Right lobe of liver (tissue), 6 donors: ENCODE measurements around the gene SLC6A18. TPM values are rescaled to one million over a fixed set of nuclear protein-coding genes. Genes with fewer than 3 reads are reported as not detected.
"Not testable (repeated sequence)": the region's sequence is repeated elsewhere in the genome, so short reads cannot be mapped to it uniquely, and the experiment has no call there.

Experiments used
- ATAC-seq, 4 donors: fragments of 200-7000 bp; cut with Tn5 transposase; one replicate each; pipeline ENCODE4 v1.9.1; 2020; ENCODE audit warnings: mild to moderate bottlenecking in 4 of 4, moderate library complexity in 4 of 4
- DNase-seq, 3 donors: peaks; one replicate each; pipeline ENCODE4 v3.0.0-alpha.2; 2020
- H3K27ac ChIP-seq, 3 donors: fragments of 200-600 bp; one replicate each; pipeline ENCODE4 v1.8.0; 2022
- H3K27me3 ChIP-seq, 2 donors: fragments of 200-600 bp; one replicate each; pipeline ENCODE4 v1.8.0; 2022
- H3K36me3 ChIP-seq, 4 donors: fragments of 200-600 bp; sonication (generic) in 1 of 4; one replicate each; pipeline versions ENCODE4 v1.5.1 to v1.8.0; 2017 to 2022; ENCODE audit warnings: control low read depth in 1 of 4
- H3K4me1 ChIP-seq, 4 donors: fragments of 200-600 bp; sonication (generic) in 1 of 4; one replicate each; pipeline versions ENCODE4 v1.5.1 to v1.8.0; 2017 to 2022; ENCODE audit warnings: control low read depth in 1 of 4
- H3K4me3 ChIP-seq, 3 donors: fragments of 200-600 bp; one replicate each; pipeline ENCODE4 v1.8.0; 2022
- H3K9me3 ChIP-seq, 4 donors: fragments of 200-600 bp; sonication (generic) in 1 of 4; one replicate each; pipeline versions ENCODE4 v1.5.1 to v1.8.0; 2017 to 2022; ENCODE audit warnings: control low read depth in 1 of 4
- POLR2A ChIP-seq: fragments of 450-650 bp; IDR thresholded peaks from one replicate; pipeline ENCODE4 v1.6.1; 2017; ENCODE audit warnings: antibody characterized with exemption, mild to moderate bottlenecking
- WGBS: methylation state at CpG from one replicate; pipeline ENCODE4 v1.1.6; 2018; ENCODE audit warnings: low coverage, low lambda C conversion rate; ENCODE audit not compliant: insufficient coverage; ENCODE audit errors: missing lambda C conversion rate; 5-methylcytosine and 5-hydroxymethylcytosine counted together
- intact Hi-C, 2 donors: fragments of 100-400 bp; cut with DNase I; formaldehyde crosslinking; loops; one replicate each; pipeline versions ENCODE4 v1.11.2 to v1.14.1; 2022
- total RNA-seq, 6 experiments: library from RNA; depleted of rRNA in 2 of 6; stranded (reverse); fragments of >200 nt in 2 of 6; fragmentation: NEBNext Ultra II Directional in 3 of 6; extraction: Animal tissue kit (Norgen Biotek cat#: 25700) in 3 of 6; gene quantifications; one replicate each; pipeline versions ENCODE4 v1.1.0 to v1.2.4, GENCODE V29; 2016 to 2023
- TF ChIP-seq, protein P1 (sequence below), 4 donors: fragments of 200-600 bp in 3 of 4; fragments of 450-650 bp in 1 of 4; IDR thresholded peaks; one replicate each; pipeline versions ENCODE4 v1.5.1 to v1.8.0; 2016 to 2022; ENCODE audit warnings: antibody characterized with exemption in 4 of 4, mild to moderate bottlenecking in 2 of 4
- donor health status: DM: no; HTN: yes; CAD: no.
- donor health status: DM: no; HTN: no; CAD: no.
- donor health status: DM: no; HTN: no; CAD: no.
- donor health status: DM: no; HTN: yes; CAD: no.
- donor health status: DM: no; HTN: yes; CAD: no.

The SLC6A18 gene
- total RNA-seq, 6 experiments from 2014 or later, result not detected

DNA sequence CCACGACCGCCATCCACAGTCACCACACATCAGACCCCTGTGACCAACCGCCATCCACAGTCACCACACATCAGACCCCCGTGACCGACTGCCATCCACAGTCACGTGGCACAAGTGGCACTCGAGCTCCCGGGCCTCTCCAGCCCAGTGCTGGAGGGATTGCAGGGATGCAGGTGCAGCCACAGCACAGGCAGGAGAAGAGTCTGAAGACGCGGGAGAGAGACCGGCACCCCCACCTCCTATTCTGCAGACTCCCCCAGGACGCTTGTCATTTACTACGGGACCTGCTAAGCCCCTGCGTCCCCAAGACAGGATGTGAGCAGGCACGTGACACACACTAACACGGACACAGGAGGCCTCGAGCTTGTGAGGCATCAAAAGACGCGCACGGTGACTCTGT lies 48.6 kb downstream of the SLC6A18 start:
- no peaks in the 10 kb centered on the region for H3K9me3 ChIP-seq
- intact Hi-C loops, result no loop called here
- no peak for ATAC-seq
- H3K36me3 ChIP-seq, result no peaks in the 10 kb centered on the region
- H3K27ac ChIP-seq, result no peak overlapping the region
- 100% methylated on average over 2 of the region's 20 CpGs for WGBS
- no peak for DNase-seq
- no peaks in the 10 kb centered on the region for H3K4me1 ChIP-seq
- TF ChIP-seq, protein P1, sequence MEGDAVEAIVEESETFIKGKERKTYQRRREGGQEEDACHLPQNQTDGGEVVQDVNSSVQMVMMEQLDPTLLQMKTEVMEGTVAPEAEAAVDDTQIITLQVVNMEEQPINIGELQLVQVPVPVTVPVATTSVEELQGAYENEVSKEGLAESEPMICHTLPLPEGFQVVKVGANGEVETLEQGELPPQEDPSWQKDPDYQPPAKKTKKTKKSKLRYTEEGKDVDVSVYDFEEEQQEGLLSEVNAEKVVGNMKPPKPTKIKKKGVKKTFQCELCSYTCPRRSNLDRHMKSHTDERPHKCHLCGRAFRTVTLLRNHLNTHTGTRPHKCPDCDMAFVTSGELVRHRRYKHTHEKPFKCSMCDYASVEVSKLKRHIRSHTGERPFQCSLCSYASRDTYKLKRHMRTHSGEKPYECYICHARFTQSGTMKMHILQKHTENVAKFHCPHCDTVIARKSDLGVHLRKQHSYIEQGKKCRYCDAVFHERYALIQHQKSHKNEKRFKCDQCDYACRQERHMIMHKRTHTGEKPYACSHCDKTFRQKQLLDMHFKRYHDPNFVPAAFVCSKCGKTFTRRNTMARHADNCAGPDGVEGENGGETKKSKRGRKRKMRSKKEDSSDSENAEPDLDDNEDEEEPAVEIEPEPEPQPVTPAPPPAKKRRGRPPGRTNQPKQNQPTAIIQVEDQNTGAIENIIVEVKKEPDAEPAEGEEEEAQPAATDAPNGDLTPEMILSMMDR (IDR thresholded peaks at IDR 0.05), result no peak
- TF ChIP-seq POLR2A, result no peak
- H3K27me3 ChIP-seq, result no peaks in the 10 kb centered on the region
- H3K4me3 ChIP-seq, result no peak overlapping the region

DNA sequence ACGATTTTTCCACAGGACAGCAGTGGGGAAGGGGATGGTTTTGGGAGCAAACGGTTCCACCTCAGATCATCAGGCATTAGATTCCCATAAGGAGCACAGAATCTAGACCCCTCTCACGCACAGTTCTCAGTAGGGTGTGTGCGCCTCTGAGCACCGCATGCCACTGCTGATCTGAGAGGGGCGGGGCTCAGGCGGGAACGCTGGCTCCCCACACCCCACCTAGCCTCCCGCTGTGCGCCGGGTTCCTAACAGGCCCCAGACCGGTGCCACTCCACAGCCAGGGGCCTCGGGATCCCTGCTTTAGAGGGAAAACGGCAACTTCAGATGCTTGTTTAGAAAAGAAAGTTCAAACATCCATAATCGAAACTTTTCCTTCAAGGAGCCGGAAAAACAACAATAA lies 49.3 kb downstream of the SLC6A18 start:
- Histone ChIP-seq H3K36me3 (no peaks in the 10 kb centered on the region), H3K4me1 (no peaks in the 10 kb centered on the region), H3K9me3 (no peaks in the 10 kb centered on the region), H3K27me3 (no peaks in the 10 kb centered on the region), H3K27ac (no peak overlapping the region), H3K4me3 (no peak overlapping the region)
- 58% methylated on average over 5 of the region's 16 CpGs for WGBS
- TF ChIP-seq, protein P1 (IDR thresholded peaks at IDR 0.05), result no peak
- intact Hi-C loops, result no loop called here
- ATAC-seq (no peak), DNase-seq (no peak)

DNA sequence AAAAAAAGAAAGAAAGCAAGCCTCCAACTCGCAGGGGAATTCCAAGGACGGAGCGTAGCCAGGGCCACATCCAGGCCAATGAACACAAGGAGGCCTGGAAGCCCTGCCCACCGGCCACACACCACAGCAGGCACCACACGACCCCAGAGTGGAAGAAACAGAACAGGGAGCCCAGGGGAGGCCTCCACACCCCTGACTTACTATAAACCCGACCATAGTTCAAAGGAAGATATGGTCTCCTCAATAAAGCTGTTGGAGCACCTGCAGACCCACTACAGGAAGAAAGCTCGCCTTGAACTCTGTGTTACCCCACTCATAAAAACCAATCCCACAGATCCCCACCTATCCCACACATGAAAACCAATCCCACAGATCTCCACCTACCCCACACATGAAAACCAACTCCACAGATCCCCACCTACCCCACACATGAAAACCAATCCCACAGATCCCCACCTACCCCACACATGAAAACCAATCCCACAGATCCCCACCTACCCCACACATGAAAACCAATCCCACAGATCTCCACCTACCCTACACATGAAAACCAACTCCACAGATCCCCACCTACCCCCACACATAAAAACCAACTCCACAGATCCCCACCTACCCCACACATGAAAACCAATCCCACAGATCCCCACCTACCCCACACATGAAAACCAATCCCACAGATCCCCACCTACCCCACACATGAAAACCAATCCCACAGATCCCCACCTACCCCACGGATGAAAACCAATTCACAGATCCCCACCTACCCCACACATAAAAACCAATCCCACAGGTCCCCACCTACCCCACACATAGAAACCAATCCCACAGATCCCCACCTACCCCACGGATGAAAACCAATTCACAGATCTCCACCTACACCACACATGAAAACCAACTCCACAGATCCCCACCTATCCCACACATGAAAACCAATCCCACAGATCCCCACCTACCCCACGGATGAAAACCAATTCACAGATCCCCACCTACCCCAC lies 50.5 kb downstream of the SLC6A18 start:
- H3K27ac ChIP-seq, H3K4me1 ChIP-seq, H3K27me3 ChIP-seq, ATAC-seq, H3K4me3 ChIP-seq, DNase-seq, H3K9me3 ChIP-seq, intact Hi-C loops, H3K36me3 ChIP-seq: not testable (repeated sequence)
- WGBS, result 58% methylated on average over 9 of the region's 10 CpGs

DNA sequence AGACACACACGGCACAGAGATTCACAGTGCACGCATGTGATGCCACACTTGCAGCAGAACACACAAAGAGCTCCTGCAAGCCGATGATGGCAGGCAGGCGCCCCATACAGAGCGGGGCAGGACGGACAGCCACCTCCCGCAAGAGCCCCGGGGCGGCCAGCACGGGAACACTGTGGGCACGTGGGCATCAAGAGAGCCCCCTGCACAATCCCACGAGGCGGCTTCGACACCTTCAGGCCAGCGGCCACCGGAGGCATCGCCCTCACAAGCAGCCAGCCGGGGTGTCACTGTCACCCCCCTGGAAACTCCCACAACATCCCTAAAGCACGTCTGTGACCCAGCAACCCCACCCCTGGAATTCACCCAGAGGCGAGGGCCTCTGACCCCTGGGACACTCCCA lies 51.7 kb downstream of the SLC6A18 start:
- Histone ChIP-seq H3K36me3 (no peaks in the 10 kb centered on the region), H3K27me3 (no peaks in the 10 kb centered on the region), H3K9me3 (no peaks in the 10 kb centered on the region), H3K4me1 (no peaks in the 10 kb centered on the region), H3K4me3 (no peak overlapping the region), H3K27ac (no peak overlapping the region)
- DNase-seq (no peak), ATAC-seq (no peak)
- TF ChIP-seq POLR2A, result no peak
- TF ChIP-seq, protein P1 (IDR thresholded peaks at IDR 0.05), result no peak
- intact Hi-C loops, result no loop called here
- WGBS, result 90% methylated on average over 3 of the region's 20 CpGs

DNA sequence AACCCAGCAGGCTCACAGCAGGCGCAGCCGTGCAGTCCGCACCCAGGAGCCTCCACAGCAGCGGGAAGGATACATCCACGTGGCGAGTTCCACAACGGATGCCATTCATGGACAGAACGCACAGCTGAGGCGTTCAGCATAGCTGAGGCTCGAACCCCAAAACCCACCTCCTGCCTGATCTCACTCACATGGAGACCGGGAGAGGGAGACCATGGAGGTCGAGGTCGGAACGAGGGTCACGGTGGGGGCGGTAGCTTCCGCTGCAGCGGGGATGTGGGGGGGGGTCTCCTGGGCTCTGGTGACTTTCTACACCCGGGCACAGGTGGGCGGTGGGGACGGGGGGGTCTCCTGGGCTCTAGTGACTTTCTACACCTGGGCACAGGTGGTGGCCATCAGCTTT lies 52.1 kb downstream of the SLC6A18 start:
- H3K36me3 ChIP-seq, result no peaks in the 10 kb centered on the region
- TF ChIP-seq, protein P1 (IDR thresholded peaks at IDR 0.05), result no peak
- TF ChIP-seq POLR2A, result no peak
- H3K9me3 ChIP-seq, result no peaks in the 10 kb centered on the region
- H3K27me3 ChIP-seq, result no peaks in the 10 kb centered on the region
- no peak for ATAC-seq
- no peaks in the 10 kb centered on the region for H3K4me1 ChIP-seq
- intact Hi-C loops, result no loop called here
- H3K27ac ChIP-seq, result no peak overlapping the region
- no peak for DNase-seq
- WGBS, result 42% methylated on average over 2 of the region's 21 CpGs
- no peak overlapping the region for H3K4me3 ChIP-seq
